Activated T-helper 1 cell treated with anti-CD3 and anti-CD28 coated beads, Interleukin-2, amount 50 U/mL, for 16 hours (primary cell): Measurements from ENCODE around the gene SLC22A17.

Experiments
- DNase-seq, 2 donors: peaks; one replicate each; pipeline ENCODE4 v3.0.0-alpha.2; 2020; ENCODE audit warnings: low read depth in 1 of 2, low spot score in 1 of 2

Gene SLC22A17

DNA sequence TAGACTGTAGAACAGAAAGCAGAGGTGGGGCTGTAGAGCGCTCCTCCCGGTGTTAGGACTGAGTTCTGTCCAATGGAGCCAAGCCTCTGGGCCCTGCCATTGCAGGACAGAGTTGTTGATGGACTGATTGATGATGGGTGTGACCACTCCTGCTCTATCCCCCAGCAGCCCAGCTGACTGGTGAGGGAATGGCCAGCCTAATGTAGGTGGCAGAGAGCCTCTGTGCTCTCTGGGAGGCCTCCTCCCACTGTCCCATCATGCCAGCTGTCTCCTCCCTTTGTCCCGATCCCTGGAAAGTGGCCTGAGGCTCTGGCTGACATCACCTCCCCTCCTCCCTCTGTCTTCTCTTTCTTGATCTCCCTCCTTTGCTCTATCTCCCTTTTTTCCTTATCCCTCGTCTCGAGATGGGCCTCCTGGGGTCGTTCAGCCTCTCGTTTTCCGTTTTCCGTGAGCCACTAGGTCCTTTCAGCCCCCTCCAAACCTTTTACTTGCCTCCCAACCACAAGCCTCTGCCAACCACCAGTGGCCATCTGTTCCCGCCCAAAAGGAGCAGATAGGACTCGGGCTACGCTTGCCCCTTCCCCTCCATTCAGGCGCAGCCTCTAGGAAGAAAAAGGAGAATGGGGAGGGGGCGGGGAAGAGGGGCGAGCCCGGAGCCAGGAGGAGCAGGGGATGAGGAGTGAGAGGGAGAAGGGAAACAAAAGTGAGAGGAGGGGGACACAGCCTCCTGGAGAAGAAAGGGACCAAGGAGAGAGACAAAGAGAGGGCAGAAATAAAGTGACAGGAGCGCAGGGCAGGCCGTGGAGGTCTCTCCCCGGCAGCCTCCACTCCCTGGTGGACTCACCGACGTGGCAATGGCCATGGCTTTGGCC is 11.7 kb upstream of the SLC22A17 start:
- DNase-seq: no peak

DNA sequence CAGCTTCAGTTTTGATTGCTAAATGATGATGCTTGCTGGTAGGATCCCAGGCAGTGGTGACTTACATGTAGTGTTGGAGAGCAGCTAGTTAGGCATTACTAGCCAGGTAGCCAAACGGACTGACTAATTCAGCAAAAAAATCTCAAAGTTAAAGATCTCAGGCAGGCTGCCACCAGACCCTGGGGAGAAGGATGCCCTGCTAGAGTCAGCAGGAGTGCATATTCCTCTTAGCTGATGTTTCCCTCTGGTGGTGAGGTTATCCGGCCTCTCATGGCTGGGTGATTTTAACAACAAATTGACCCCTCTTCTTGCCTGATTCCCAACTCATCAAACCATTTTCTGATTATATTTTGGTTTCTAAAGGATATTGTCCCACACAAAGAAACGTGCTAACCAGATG is 9.5 kb upstream of the SLC22A17 start:
- no peak for DNase-seq

DNA sequence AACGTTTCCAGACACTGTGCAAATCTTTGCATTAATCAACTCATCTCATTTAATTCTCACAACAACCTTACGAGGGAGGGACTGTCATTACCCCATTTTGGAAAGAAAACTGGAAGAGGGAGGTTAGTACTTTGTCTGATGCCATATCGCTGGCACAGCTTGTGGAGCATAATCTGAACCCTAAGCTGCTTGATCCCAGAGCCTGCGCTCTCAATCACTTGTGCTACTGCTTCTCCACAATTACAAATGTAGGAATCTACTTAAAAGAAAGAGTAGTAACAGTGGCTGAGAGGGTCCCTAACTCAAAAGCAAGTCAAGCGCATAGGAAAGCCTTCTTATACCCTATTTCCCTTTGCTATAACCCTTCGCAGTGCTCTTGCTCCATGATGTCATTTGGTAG is 9.1 kb upstream of the SLC22A17 start:
- no peak for DNase-seq

DNA sequence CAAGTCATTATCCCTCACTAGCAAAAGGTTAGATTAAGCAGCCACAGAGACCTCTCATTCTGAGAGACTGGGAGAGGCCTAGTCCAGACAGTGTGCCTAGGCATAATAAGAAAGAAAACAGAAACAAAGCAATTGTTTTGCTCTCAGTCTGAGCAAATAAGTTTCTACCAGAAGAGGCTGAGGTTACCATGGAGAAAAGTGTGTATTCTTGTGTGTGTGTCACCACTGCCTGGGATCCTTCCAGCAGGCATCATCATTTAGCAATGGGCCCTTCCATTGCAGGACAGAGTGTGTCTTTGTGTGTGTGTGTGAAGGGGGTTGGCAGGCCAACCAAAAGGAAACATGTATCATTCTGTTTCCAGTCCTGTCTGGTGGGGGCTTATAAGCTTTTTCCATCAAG is 8.6 kb upstream of the SLC22A17 start:
- DNase-seq: no peak

DNA sequence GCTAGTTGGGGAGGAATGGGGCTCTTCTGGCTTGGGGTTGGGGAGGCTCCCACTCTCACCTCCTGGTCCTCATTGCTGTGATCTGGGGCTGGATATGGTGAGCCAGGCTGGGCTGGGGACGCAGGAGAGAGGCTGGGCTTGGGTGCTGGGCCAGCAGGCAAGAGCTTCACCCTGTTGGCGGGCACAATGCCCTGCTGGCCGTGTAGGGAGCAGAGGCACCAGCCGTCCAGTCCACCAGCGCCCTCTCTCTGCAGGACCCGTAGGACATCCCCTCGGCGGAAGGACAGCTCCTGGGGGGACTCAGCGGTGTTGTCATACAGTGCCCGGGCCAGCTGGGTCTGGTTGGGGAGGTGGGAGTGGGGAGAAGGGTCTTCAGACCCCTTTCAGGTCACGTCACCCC is 7.8 kb upstream of the SLC22A17 start:
- DNase-seq: no peak

DNA sequence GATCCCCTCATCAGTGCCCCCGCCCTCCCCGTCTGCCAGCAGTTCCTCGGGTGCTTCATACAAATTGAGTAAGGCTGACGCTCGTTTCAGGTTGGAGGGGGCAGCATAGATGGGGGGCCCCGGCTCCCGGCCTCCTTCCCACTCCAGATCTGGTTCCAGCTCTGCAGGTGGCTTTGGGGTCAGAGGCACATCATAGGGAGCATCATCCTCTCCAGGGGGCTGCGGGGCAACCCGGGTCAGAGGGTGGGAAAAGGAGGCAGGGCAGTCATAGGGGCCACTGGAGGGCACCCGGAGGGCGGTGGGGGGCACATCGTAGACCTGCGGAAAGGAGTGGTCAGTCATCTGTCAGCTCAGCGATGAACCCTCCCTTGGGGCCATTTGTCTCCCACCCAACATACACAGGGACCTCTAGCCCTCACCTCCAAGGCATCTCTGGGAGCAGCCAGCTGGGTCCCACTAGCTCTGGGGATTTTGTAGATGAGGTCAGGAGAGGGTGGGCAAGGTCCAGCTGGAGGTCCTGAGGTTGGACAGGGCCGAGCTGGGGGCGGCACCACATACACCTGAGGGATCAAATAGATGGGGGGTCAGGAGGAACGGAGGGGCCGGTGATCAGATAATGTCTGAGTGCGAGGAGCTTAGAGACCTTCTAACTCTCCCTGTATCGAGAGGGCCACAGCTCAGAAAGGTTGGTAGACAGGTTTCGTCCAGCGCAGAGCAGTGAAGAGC is 7.2 kb upstream of the SLC22A17 start:
- no peak for DNase-seq

DNA sequence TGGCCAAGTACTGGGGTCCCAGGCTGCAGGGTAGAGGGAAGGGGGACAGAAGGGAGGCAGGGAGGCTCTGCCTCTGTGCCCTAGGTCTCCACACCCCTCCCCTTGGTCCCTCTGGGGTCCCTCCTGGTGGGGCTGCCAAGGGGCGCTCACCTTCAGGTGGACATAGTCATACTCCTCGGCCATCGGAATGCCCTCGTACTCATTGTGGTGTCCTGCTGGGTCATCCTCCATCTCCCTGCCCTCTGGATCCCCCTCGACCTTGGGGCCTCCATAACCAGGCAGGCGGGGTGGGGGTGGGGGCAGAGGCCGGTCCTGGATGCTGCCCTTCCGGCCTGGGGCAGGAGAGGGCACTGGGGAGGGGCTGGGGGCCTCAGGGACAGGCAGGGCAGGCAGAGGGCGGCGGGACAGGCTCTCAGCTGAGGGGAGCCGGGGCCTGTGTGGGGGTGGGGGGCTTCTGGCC is 6.5 kb upstream of the SLC22A17 start:
- DNase-seq: no peak

DNA sequence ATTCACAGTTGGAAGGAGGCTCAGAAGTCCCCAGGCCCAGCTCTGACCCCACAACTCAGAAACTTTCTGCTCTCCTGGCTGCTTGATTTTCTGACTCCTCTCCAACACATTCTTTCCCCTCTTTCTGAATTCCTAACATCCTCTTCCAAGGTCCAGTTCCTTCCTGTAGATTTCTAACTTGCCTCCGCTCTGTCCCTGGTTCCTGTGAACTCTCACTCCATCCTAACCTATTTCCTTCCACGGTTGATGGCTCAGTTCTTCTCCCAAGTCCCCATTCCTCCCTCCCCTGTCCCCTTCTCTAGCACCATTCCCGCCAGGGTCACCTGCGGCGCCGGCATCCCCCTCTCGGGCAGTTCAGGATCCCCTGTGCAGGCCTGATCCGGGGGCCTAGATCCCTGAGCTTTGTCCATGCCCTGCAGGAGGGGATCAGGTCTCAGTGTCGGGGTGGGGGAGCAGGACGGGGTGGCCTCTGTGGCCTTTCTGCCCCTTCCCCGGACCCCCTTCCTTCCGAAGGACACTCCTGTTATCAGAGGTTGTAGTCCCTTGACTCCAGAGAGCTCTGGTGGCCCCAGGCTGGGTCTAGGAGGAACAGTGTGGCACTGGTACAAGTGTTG is 6.0 kb upstream of the SLC22A17 start:
- no peak for DNase-seq

DNA sequence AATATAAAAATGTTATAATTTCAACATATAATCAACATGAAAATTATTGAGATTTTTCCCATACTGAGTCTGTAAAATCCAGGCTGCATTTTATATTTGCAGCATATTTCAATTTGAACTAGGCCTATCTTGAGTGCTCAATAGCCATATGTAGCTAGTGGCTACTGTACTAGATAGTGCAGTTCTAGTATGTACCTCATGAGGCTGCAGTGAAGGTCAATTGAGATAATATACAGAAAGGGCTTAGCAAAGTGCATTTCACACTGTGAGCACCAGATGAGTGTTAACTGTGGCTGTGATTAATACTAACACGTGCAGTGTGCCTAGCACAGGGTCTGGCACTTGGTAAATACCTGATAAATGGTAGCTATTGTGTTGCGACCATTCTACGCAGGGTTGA is 5.4 kb upstream of the SLC22A17 start:
- DNase-seq: no peak

DNA sequence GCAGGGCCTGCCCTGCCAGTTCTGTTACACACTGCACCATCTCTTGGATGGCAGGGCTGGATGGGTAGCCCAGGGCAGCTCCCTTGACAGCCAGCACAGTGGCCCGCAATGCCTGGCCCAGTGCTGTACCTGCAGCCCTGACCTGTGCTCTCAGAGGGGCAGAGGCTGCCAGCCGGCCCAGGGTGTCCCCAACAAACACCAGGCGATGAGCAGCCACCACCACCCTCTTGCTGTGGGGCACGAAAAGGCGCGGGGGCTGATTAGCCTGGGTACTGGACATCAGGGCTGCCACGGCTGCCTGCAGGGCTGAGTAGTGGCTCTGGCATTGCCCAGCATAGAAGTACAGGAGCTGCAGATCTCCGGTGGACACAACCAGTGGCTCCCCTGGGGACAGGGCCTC is 4.6 kb upstream of the SLC22A17 start:
- no peak for DNase-seq

DNA sequence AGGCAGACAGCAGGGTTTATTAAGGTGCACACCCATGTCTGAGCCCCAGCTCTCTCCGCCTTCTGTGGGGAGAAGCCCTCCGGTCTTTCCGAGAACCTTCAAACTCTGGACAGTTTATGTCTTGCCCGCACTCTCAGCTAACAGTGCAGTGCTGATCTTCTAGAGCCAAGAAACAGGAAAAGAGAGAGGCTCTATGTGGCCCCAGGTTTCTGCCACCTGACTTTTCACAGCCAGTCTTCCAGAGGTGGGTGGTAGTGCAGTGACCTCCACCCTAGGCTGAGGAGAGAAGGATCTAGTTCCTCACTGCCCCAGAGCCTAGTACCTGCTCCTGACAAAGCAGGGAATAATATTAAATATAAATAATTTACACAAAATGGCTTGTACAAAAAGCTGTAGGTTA is 4.0 kb upstream of the SLC22A17 start:
- no peak for DNase-seq

DNA sequence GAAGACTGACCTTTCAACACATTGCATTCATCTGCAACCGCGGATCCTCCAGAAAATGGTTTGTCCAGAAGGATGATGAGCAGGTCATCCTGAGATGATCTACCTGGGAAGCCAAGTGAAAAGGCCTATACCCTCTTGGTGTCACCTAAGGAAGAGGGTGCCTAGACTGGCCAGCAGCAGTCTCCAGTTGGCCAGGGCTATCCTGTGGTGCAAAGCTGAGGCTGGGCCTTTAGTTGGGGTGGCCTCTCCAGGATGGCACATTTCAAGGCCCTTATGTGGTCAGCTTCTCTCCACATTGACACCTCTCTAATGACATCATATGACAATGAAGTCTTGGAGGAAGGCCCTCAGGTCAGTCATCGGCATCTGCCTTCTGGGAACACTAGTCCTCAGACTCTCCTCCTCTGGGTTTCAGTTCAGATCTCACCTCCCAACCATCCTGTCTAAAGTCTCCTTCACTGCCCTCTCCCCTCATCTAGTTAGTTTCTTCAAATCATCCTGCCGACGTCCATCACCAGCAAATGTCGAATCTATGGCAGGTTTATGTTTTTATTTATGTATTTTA is 3.3 kb upstream of the SLC22A17 start:
- no peak for DNase-seq

DNA sequence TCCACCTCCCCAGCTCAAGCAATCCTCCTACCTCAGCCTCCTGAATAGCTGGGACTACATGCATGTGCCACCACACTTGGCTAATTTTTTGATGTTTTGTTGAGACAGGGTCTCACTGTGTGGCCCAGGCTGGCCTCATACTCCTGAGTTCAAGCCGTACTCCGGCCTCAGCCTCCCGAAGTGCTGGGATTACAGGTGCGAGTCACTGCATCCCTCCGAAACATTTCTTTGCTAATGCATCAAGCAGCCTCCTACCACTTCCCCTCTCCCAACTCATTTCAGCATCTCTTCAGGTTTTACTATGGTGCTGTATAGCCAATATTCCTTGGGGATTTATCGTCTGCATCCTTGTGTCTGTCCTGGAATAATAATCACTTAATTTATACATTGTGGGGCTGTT is 2.3 kb upstream of the SLC22A17 start:
- no peak for DNase-seq

DNA sequence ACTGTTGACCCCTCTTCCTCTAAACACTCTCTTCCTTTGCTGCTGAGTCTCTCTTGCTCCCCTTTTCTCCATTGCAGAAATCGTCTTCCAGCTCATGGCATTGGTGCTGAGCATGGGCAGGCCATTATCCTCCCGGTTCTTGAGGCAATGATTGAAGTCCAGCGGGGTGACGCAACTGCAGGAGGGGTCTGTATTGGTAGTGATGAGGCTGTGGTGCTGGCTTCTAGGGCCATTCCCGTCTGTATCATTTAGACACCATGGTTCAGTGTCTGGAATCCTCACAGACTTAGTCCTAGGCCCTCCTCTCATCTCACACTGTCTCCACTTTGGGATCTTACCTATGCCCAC is 720 bp upstream of the SLC22A17 start:
- DNase-seq: no peak

DNA sequence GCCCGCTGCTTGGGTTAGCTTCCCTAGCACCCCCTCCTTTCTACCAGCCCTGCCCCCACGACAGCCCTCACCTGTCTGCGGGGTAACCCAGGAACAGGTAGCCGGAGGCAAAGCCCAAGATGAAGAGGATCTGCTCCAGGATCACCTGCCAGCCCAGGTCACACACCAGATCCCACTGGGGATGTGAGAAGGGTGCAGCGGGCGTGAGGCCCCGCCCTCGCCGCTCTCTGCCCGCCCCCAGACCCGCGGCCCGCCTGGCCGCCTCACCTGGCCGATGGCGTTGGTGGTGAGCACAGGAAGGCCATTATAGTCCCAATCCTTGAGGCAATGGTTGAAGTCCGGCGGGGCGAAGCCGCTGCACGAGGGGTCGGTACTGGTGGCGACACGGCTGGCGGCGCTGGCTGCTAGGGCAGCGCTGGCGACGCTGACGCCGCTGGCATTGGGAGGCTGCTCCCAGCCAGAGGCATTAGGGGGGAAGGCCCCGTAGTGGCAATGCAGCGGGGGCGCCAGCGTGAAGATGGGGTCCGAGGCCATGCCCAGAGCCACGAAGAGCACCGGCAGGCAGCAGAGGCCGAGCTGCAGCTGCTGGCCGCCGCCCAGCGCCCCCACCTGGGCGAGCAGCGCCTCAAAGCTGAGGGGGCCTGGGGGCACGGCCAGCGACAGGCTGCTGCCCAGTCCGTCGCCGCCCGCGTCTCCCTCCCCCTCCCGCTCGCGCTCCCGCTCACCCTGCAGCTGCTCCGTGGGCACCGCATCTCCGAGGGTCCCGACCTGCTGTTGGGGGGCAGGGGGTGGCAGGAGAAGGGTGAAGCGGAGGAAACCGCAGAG is 794 bp downstream of the SLC22A17 start:
- no peak for DNase-seq

DNA sequence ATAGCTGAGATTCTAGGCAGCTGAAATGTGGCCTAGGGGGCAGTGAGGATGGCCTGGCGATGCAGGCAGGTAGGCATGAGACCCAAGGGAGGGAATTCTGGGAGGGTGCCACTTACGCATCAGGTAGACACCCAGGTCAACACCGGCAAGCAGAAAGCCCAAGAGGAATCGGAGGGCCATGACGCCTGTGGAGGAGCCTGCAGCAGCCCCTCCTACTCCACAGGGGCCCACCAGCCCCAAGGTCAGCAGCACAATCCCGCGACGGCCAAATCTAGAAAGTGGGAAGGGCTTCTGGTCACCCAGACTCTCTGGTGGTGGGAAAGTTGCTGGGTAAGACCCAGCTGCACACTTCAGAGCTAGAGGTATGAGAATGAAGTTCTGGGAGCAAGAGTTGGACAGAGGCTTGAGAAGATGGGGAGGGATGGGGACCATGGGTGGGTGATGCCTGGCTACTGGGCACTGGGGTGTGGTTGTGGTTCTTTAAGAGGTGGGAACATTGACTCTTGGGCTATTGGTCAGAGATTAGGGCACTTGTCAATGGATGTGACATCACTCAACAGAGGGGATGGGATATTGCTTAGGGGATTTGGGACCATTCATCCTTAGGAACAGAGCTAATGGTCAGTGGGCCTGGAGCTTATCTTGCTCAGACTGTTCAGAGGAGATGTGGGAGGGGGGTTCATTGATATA is 3.4 kb downstream of the SLC22A17 start:
- DNase-seq: no peak

DNA sequence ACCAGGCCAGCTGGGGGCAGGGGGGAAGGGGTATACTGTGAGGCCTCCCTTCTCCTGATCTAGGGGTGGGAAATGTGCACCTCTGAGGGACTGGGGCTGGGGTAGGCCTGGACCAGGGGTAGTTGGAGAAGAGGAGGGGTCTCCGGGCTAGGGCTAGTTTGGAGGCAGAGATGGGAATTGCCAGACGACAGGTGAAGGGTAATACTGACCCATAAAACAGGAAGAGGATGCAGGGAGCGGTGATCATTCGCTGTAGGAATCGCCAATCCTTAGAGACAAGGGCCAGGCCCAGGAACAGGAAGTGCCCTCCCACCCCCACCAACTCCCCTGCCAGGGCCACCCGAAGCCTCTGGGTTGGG is 4.4 kb downstream of the SLC22A17 start:
- DNase-seq: no peak

DNA sequence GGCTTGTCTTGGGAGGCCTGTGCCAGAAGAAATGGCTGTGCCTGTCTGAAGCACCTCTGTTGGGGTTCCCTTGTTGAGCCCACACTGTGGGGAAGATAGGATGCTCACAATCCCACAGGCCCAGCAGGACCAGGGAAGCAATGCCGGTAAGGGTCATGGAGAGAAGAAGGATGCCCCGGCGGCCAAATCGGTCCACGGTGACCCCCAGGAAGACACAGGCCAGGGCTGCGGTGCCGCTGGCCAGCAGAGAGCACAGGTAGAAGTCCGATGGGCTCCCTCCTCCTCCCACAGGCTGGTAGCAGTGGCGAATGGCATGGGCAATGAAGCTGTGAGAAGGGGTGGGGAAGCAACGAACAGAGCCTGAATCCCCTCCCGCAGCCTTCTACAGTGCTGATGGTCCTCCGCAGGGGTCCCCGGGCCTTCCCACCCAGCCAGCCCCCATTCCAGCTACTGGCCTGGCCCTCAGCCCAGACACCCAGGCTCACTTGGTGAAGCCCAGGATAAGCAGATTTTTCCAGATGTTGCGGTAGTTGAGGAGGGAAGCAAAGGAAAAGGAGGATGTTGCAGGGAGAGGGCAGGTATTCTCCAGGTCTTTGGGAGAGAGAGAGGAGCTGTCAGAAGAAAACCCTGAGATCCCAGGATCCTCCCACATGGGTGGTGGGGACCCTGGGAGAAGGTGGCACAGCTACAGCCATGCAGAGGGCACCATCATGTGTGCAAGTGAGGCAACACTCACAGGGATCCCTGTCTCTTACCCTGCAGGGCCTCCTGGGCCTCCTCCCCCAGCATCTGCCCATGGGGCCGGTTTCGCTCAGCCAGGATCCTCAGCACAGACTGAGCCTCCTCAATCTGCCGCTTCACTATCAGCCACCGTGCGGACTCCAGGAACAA is 5.0 kb downstream of the SLC22A17 start:
- DNase-seq: no peak

DNA sequence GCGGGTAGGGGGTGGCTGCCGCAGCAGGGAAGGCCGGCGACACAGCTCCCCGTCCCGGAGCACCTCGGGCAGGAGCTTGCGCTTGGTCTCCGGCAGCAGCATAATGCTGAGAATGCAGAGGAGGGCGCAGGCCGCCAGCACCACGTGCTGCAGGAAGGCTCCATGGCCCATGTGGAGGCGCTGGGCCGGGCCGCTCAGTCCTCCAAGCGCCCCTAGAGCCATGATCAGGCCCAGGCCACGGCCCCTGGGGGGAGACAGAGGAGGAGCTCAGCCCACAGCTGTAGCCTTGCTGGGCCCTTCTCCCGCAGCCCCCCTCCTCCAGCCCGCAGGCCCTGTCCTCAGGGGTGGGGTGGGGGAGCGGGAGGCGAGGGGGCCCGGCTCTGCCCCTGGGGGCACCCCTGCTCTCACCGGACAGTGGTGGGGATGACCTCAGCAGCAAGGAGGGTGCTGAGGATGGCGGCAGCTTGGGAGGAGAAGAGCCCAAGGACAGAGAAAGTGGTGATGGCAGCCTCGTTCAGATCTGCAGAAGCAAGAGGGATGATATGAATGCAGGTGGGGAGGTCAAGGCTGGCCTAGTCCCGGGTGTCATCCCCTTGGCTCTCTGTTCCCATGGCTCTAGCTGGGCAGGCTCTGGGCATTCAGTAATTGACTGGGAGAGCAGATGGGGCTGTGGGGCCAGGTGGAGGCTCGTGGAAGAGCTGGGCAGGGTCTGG is 5.8 kb downstream of the SLC22A17 start:
- no peak for DNase-seq
